Erythroblast (primary cell): ENCODE data around the gene MBOAT7.
A peak's percentile ranks its signal among the peaks of the same experiment; 100 is the strongest.

Experiments used
- GATA1 ChIP-seq: IDR thresholded peaks from 2 replicates; pipeline ENCODE4 v1.6.1; 2011; ENCODE audit warnings: low read depth, mild to moderate bottlenecking, control low read depth, low read length, moderate library complexity
- POLR2A ChIP-seq: IDR thresholded peaks from 2 replicates; pipeline ENCODE4 v1.6.1; 2011; ENCODE audit warnings: mild to moderate bottlenecking, low read length

DNA sequence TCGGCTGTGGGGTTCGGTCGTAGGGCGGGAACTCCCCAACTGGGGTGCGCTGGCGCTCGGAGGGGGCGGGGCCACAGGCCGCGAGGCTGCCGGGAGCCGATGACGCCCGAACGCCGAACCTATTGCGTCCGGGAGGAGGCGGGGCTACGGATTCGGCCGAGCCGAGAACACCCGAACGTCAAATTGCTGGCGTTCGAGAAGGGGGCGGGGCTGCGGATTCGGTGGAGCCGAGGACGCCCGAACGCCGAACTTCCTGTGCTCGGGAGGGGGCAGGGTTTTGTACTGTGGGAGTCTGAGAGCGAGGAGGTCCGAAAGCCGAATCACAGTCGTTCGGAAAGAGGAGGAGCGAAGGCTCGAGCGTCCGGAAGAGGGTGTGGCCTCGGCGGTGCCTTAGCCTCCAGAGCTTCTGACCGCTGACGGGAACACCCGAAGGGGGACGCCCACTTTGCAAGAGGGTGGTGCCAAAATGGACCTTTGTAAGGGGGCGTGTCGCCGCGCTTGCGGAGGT is 1.2 kb upstream of the MBOAT7 start:
- peak; percentile 7 for TF ChIP-seq POLR2A
- no peak for TF ChIP-seq GATA1
